HG03135 (cell line): ENCODE results near the gene HHATL.

Experiments
- ATAC-seq: cut with Tn5 transposase; IDR thresholded peaks from one replicate; pipeline ENCODE4 v1.9.1; 2021; ENCODE audit warnings: mild to moderate bottlenecking, moderate library complexity; ENCODE audit not compliant: unreplicated experiment

The HHATL gene

GRCh38 chr3:42685891-42686820 lies 16.4 kb downstream of the HHATL start:
- ATAC-seq: no peak

GRCh38 chr3:42685363-42685881 lies 17.2 kb downstream of the HHATL start, which contains the start of gene KLHL40:
TSS of gene KLHL40 (plus strand) at chr3:42685537. CDS start at chr3:42685619, 82 bp downstream.
- no peak for ATAC-seq

GRCh38 chr3:42684632-42685362 lies 17.8 kb downstream of the HHATL start:
- no peak for ATAC-seq

- no peak for ATAC-seq
Measured at GRCh38 chr3:42683875-42684598, 18.6 kb downstream of the HHATL start.

- no peak for ATAC-seq
Measured at GRCh38 chr3:42682301-42683070, 20.1 kb downstream of the HHATL start.

GRCh38 chr3:42681361-42682038 lies 21.1 kb downstream of the HHATL start:
- no peak for ATAC-seq

- no peak for ATAC-seq
Measured at GRCh38 chr3:42680806-42681205, 21.8 kb downstream of the HHATL start.

GRCh38 chr3:42680271-42680670 lies 22.3 kb downstream of the HHATL start:
- no peak for ATAC-seq

GRCh38 chr3:42678447-42678846 lies 24.2 kb downstream of the HHATL start:
- ATAC-seq: no peak

- ATAC-seq: no peak
Measured at GRCh38 chr3:42675909-42676308, 26.7 kb downstream of the HHATL start.

- no peak for ATAC-seq
Measured at GRCh38 chr3:42674146-42674545, 28.5 kb downstream of the HHATL start.

GRCh38 chr3:42673082-42673481 lies 29.5 kb downstream of the HHATL start:
- ATAC-seq: no peak

- ATAC-seq: no peak
Measured at GRCh38 chr3:42672515-42672914, 30.1 kb downstream of the HHATL start.

GRCh38 chr3:42670670-42671069 lies 31.9 kb downstream of the HHATL start:
- no peak for ATAC-seq

- ATAC-seq: no peak
Measured at GRCh38 chr3:42670051-42670576, 32.5 kb downstream of the HHATL start.

- no peak for ATAC-seq
Measured at GRCh38 chr3:42668793-42669217, 33.8 kb downstream of the HHATL start.

GRCh38 chr3:42668413-42668760 lies 34.2 kb downstream of the HHATL start:
- no peak for ATAC-seq

GRCh38 chr3:42667523-42668412 lies 34.8 kb downstream of the HHATL start:
- ATAC-seq: no peak
